ENCODE results near the gene C16orf74.

DNA sequence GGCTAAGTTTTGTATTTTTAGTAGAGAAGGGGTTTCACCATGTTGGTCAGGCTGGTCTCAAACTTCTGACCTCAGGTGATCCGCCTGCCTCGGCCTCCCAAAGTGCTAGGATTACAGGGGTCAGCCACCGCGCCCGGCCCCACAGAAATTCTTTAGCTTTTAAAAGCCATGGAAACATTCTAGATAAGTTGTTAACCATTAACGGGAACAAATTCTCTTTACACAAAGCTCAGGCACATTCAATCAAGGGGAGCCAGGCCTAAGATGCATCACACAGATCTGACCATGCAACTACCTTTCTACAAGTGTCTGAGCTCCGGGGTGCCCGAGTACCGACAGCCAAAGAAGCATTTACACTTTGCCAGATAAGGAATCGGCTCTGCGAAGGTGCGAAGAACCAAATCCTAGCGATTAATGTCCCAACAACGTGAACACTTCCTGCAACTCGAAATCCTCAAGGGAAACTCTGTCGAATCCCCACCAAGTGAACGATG lies 47.4 kb upstream of the C16orf74 start:
- TF ChIP-seq, protein P1, sequence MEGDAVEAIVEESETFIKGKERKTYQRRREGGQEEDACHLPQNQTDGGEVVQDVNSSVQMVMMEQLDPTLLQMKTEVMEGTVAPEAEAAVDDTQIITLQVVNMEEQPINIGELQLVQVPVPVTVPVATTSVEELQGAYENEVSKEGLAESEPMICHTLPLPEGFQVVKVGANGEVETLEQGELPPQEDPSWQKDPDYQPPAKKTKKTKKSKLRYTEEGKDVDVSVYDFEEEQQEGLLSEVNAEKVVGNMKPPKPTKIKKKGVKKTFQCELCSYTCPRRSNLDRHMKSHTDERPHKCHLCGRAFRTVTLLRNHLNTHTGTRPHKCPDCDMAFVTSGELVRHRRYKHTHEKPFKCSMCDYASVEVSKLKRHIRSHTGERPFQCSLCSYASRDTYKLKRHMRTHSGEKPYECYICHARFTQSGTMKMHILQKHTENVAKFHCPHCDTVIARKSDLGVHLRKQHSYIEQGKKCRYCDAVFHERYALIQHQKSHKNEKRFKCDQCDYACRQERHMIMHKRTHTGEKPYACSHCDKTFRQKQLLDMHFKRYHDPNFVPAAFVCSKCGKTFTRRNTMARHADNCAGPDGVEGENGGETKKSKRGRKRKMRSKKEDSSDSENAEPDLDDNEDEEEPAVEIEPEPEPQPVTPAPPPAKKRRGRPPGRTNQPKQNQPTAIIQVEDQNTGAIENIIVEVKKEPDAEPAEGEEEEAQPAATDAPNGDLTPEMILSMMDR (IDR thresholded peaks at IDR 0.05) = no peak
- TF ChIP-seq POLR2A (IDR thresholded peaks at IDR 0.05) = no peak
